Effector memory CD8-positive, alpha-beta T cell (primary cell): ENCODE measurements around the gene COG5.
A peak's percentile ranks its signal among the peaks of the same experiment; 100 is the strongest.

ENCODE experiments used
- ATAC-seq: fragments of 150-1000 bp; cut with Tn5 transposase; replicated peaks from 2 replicates; pipeline ENCODE4 v1.10.0; 2021; ENCODE audit warnings: mild to moderate bottlenecking, moderate library complexity
- DNase-seq, 3 experiments: peaks; one replicate each; pipeline ENCODE4 v3.0.0; 2021
- H3K27ac Mint-ChIP-seq, 2 donors: one replicate each; pipeline ENCODE4 v1.8.0; 2022; ENCODE audit warnings: mild to moderate bottlenecking in 2 of 2, mixed read lengths in 2 of 2, moderate library complexity in 2 of 2
- H3K27me3 Mint-ChIP-seq, 2 donors: one replicate each; pipeline ENCODE4 v1.8.0; 2022; ENCODE audit warnings: mixed read lengths in 2 of 2
- H3K36me3 Mint-ChIP-seq: one replicate; pipeline ENCODE4 v1.8.0; 2022; ENCODE audit warnings: mild to moderate bottlenecking, moderate library complexity, mixed read lengths; ENCODE audit not compliant: insufficient read depth
- H3K4me1 Mint-ChIP-seq, 2 donors: one replicate each; pipeline ENCODE4 v1.8.0; 2022; ENCODE audit warnings: low read depth in 2 of 2, mixed read lengths in 2 of 2
- H3K4me3 Mint-ChIP-seq, 2 donors: one replicate each; pipeline ENCODE4 v1.8.0; 2022; ENCODE audit warnings: mild to moderate bottlenecking in 2 of 2, mixed read lengths in 2 of 2, moderate library complexity in 2 of 2
- H3K9me3 Mint-ChIP-seq, 2 donors: one replicate each; pipeline ENCODE4 v1.8.0; 2022; ENCODE audit warnings: mixed read lengths in 2 of 2

The COG5 gene

GRCh38 chr7:107526672-107527071 is 37.0 kb downstream of the COG5 start:
- peaks cover 34% of the 10 kb centered on the region for H3K36me3 Mint-ChIP-seq
- no peak for DNase-seq
- H3K27ac Mint-ChIP-seq, result no peak overlapping the region
- no peak for ATAC-seq
- no peak overlapping the region for H3K4me3 Mint-ChIP-seq
- peaks cover 9 to 15% of the 10 kb centered on the region in 2 donors for H3K4me1 Mint-ChIP-seq
- peaks cover 0 to 2% of the 10 kb centered on the region in 2 donors for H3K9me3 Mint-ChIP-seq
- H3K27me3 Mint-ChIP-seq, result no peaks in the 10 kb centered on the region

- DNase-seq (no peak), ATAC-seq (no peak)
- Mint-ChIP-seq H3K4me3 (no peak overlapping the region), H3K4me1 (peaks cover 28 to 43% of the 10 kb centered on the region in 2 donors), H3K27me3 (no peaks in the 10 kb centered on the region), H3K27ac (no peak overlapping the region), H3K9me3 (no peaks in the 10 kb centered on the region), H3K36me3 (peaks cover 4% of the 10 kb centered on the region)
These were observed 56.9 kb downstream of the COG5 start for GRCh38 chr7:107506674-107507339.

GRCh38 chr7:107505997-107506673 is 57.6 kb downstream of the COG5 start:
- Mint-ChIP-seq H3K4me3 (no peak overlapping the region), H3K27ac (peak overlapping the region in 1 of 2 donors; percentile 79), H3K27me3 (no peaks in the 10 kb centered on the region), H3K36me3 (peaks cover 4% of the 10 kb centered on the region), H3K9me3 (no peaks in the 10 kb centered on the region), H3K4me1 (peaks cover 27 to 36% of the 10 kb centered on the region in 2 donors)
- DNase-seq (no peak), ATAC-seq (no peak)

GRCh38 chr7:107505362-107505761 is 58.4 kb downstream of the COG5 start:
- peak overlapping the region in 1 of 2 donors; percentile 79 for H3K27ac Mint-ChIP-seq
- H3K36me3 Mint-ChIP-seq, result peaks cover 4% of the 10 kb centered on the region
- DNase-seq, result no peak
- H3K9me3 Mint-ChIP-seq, result no peaks in the 10 kb centered on the region
- no peak overlapping the region for H3K4me3 Mint-ChIP-seq
- ATAC-seq, result no peak
- H3K27me3 Mint-ChIP-seq, result no peaks in the 10 kb centered on the region
- peaks cover 22 to 28% of the 10 kb centered on the region in 2 donors for H3K4me1 Mint-ChIP-seq

- DNase-seq (no peak), ATAC-seq (no peak)
- H3K9me3 Mint-ChIP-seq, result no peaks in the 10 kb centered on the region
- peaks cover 19 to 23% of the 10 kb centered on the region in 2 donors for H3K4me1 Mint-ChIP-seq
- H3K36me3 Mint-ChIP-seq, result peaks cover 4% of the 10 kb centered on the region
- no peaks in the 10 kb centered on the region for H3K27me3 Mint-ChIP-seq
- peak overlapping the region in 1 of 2 donors; percentile 68 for H3K27ac Mint-ChIP-seq
- no peak overlapping the region for H3K4me3 Mint-ChIP-seq
These were observed 60.0 kb downstream of the COG5 start for GRCh38 chr7:107503687-107504086.

GRCh38 chr7:107502797-107503196 is 60.9 kb downstream of the COG5 start:
- ATAC-seq, result no peak
- Mint-ChIP-seq H3K27ac (no peak overlapping the region), H3K9me3 (no peaks in the 10 kb centered on the region), H3K4me3 (no peak overlapping the region), H3K4me1 (peaks cover 21 to 27% of the 10 kb centered on the region in 2 donors), H3K36me3 (peaks cover 4% of the 10 kb centered on the region), H3K27me3 (no peaks in the 10 kb centered on the region)
- DNase-seq, result no peak

GRCh38 chr7:107502154-107502553 is 61.6 kb downstream of the COG5 start:
- peaks cover 20 to 28% of the 10 kb centered on the region in 2 donors for H3K4me1 Mint-ChIP-seq
- no peaks in the 10 kb centered on the region for H3K36me3 Mint-ChIP-seq
- no peak overlapping the region for H3K4me3 Mint-ChIP-seq
- no peak for ATAC-seq
- H3K27me3 Mint-ChIP-seq, result no peaks in the 10 kb centered on the region
- DNase-seq, result no peak
- no peak overlapping the region for H3K27ac Mint-ChIP-seq
- no peaks in the 10 kb centered on the region for H3K9me3 Mint-ChIP-seq

- no peak overlapping the region for H3K4me3 Mint-ChIP-seq
- peak in 2 of 3 experiments; percentile 5 to 23 for DNase-seq
- peaks cover 25 to 34% of the 10 kb centered on the region in 2 donors for H3K4me1 Mint-ChIP-seq
- H3K27ac Mint-ChIP-seq, result no peak overlapping the region
- no peaks in the 10 kb centered on the region for H3K36me3 Mint-ChIP-seq
- no peaks in the 10 kb centered on the region for H3K27me3 Mint-ChIP-seq
- peak; percentile 58 for ATAC-seq
- no peaks in the 10 kb centered on the region for H3K9me3 Mint-ChIP-seq
These were observed 62.1 kb downstream of the COG5 start for GRCh38 chr7:107501593-107501992.

GRCh38 chr7:107499731-107500130 is 64.0 kb downstream of the COG5 start:
- H3K36me3 Mint-ChIP-seq, result no peaks in the 10 kb centered on the region
- no peak overlapping the region for H3K27ac Mint-ChIP-seq
- H3K4me3 Mint-ChIP-seq, result no peak overlapping the region
- no peaks in the 10 kb centered on the region for H3K27me3 Mint-ChIP-seq
- DNase-seq (no peak), ATAC-seq (no peak)
- no peaks in the 10 kb centered on the region for H3K9me3 Mint-ChIP-seq
- peaks cover 22 to 37% of the 10 kb centered on the region in 2 donors for H3K4me1 Mint-ChIP-seq

- H3K4me1 Mint-ChIP-seq, result peaks cover 25 to 44% of the 10 kb centered on the region in 2 donors
- ATAC-seq, result no peak
- no peaks in the 10 kb centered on the region for H3K9me3 Mint-ChIP-seq
- no peak overlapping the region for H3K4me3 Mint-ChIP-seq
- no peak overlapping the region for H3K27ac Mint-ChIP-seq
- no peaks in the 10 kb centered on the region for H3K36me3 Mint-ChIP-seq
- no peak for DNase-seq
- H3K27me3 Mint-ChIP-seq, result no peaks in the 10 kb centered on the region
These were observed 68.2 kb downstream of the COG5 start for GRCh38 chr7:107495516-107495915.

- no peak for ATAC-seq
- Mint-ChIP-seq H3K27ac (no peak overlapping the region), H3K36me3 (no peaks in the 10 kb centered on the region), H3K27me3 (no peaks in the 10 kb centered on the region), H3K4me3 (no peak overlapping the region), H3K9me3 (no peaks in the 10 kb centered on the region), H3K4me1 (peaks cover 26 to 49% of the 10 kb centered on the region in 2 donors)
- DNase-seq, result no peak
These were observed 68.8 kb downstream of the COG5 start for GRCh38 chr7:107494884-107495283.

GRCh38 chr7:107494315-107494751 is 69.4 kb downstream of the COG5 start:
- H3K9me3 Mint-ChIP-seq, result no peaks in the 10 kb centered on the region
- ATAC-seq, result no peak
- peaks cover 24 to 49% of the 10 kb centered on the region in 2 donors for H3K4me1 Mint-ChIP-seq
- DNase-seq, result no peak
- H3K27me3 Mint-ChIP-seq, result no peaks in the 10 kb centered on the region
- no peaks in the 10 kb centered on the region for H3K36me3 Mint-ChIP-seq
- no peak overlapping the region for H3K4me3 Mint-ChIP-seq
- no peak overlapping the region for H3K27ac Mint-ChIP-seq

- Mint-ChIP-seq H3K36me3 (no peaks in the 10 kb centered on the region), H3K4me3 (no peak overlapping the region), H3K4me1 (peaks cover 19 to 38% of the 10 kb centered on the region in 2 donors), H3K27ac (no peak overlapping the region), H3K9me3 (no peaks in the 10 kb centered on the region), H3K27me3 (no peaks in the 10 kb centered on the region)
- no peak for ATAC-seq
- no peak for DNase-seq
These were observed 70.8 kb downstream of the COG5 start for GRCh38 chr7:107492875-107493274.

GRCh38 chr7:107486041-107486440 is 77.7 kb downstream of the COG5 start:
- Mint-ChIP-seq H3K9me3 (no peaks in the 10 kb centered on the region), H3K4me1 (peaks cover 11 to 16% of the 10 kb centered on the region in 2 donors), H3K4me3 (peak overlapping the region in 1 of 2 donors; percentile 30), H3K36me3 (peaks cover 3% of the 10 kb centered on the region), H3K27ac (peak overlapping the region in 1 of 2 donors; percentile 49), H3K27me3 (no peaks in the 10 kb centered on the region)
- peak; percentile 33 for ATAC-seq
- no peak for DNase-seq
